COR-L47 (cell line): ENCODE measurements around the gene SLFN13.
"Not testable (repeated sequence)": the region's sequence is repeated elsewhere in the genome, so short reads cannot be mapped to it uniquely, and the experiment has no call there.

Experiments used
- DNase-seq: peaks from one replicate; lab custom pipeline; 2025; lab: John Stamatoyannopoulos, UW

Gene SLFN13

GRCh38 chr17:35433075-35433894, 15.3 kb downstream of the SLFN13 start:
- no peak for DNase-seq

GRCh38 chr17:35432176-35433074, 16.1 kb downstream of the SLFN13 start, which contains the start of gene SLFN12:
Gene SLFN12, minus strand, starts transcription at chr17:35432500. Its CDS starts 9,472 bp downstream, at chr17:35423028.
- no peak for DNase-seq

GRCh38 chr17:35429702-35430101, 18.9 kb downstream of the SLFN13 start:
- no peak for DNase-seq

- no peak for DNase-seq
Observed at GRCh38 chr17:35428229-35428628, 20.3 kb downstream of the SLFN13 start.

GRCh38 chr17:35423761-35424160, 24.8 kb downstream of the SLFN13 start:
- no peak for DNase-seq

- DNase-seq = not testable (repeated sequence)
Observed at GRCh38 chr17:35421069-35421468, 27.5 kb downstream of the SLFN13 start.

GRCh38 chr17:35416659-35417058, 31.9 kb downstream of the SLFN13 start:
- no peak for DNase-seq

GRCh38 chr17:35414707-35415106, 33.9 kb downstream of the SLFN13 start:
- not testable (repeated sequence) for DNase-seq

GRCh38 chr17:35414247-35414646, 34.3 kb downstream of the SLFN13 start:
- no peak for DNase-seq

GRCh38 chr17:35407531-35407930, 41.0 kb downstream of the SLFN13 start:
- no peak for DNase-seq

GRCh38 chr17:35406568-35406967, 42.0 kb downstream of the SLFN13 start:
- no peak for DNase-seq

- no peak for DNase-seq
Observed at GRCh38 chr17:35404360-35404759, 44.2 kb downstream of the SLFN13 start.

- DNase-seq = not testable (repeated sequence)
Observed at GRCh38 chr17:35393783-35394182, 54.8 kb downstream of the SLFN13 start.

GRCh38 chr17:35390663-35391062, 57.9 kb downstream of the SLFN13 start:
- no peak for DNase-seq

GRCh38 chr17:35390156-35390555, 58.4 kb downstream of the SLFN13 start:
- DNase-seq = no peak

GRCh38 chr17:35387496-35387895, 61.1 kb downstream of the SLFN13 start:
- no peak for DNase-seq
